GM12872 (cell line): Measurements from ENCODE around the gene ZMYND19.

Experiments used
- TF ChIP-seq, protein P1 (sequence below): IDR thresholded peaks from 3 replicates; pipeline ENCODE4 v1.5.1; 2011; ENCODE audit warnings: low read depth, mild to moderate bottlenecking, low read length, moderate library complexity; ENCODE audit not compliant: insufficient read depth

Gene ZMYND19

DNA sequence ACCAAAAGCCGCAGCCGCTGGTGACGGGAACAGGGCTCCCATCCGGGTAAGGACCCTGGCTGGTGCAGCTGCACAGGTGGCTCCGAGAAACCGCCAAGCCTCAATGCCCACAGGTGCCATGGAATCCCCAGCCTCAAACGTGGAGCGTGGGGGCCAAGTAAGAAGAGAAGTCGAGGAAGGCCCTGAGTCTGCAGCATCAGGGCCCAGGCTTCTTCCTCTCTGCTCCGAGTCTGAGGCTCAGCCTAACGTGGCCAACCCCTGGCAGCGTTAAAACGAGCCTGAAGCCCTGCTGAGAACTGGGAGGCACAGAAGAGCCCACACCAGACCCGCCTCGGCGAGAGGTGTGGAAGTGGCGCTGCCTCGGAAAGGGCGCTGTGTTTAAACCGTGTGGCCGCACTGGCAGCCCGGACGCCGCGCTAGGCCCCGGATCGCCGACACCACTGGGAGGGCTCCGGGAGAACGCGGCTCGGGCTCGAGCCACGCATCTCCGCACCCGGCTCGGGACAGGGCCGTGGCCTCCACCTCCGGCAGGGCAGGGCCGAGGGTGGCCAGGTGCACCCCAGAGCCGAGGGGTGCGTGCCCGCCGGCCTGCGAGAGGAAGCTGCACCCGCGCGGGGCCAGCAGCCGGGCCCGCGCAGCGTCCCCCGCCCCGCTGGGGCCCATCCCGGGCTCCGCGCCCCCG is 730 bp downstream of the ZMYND19 start:
- TF ChIP-seq, protein P1, sequence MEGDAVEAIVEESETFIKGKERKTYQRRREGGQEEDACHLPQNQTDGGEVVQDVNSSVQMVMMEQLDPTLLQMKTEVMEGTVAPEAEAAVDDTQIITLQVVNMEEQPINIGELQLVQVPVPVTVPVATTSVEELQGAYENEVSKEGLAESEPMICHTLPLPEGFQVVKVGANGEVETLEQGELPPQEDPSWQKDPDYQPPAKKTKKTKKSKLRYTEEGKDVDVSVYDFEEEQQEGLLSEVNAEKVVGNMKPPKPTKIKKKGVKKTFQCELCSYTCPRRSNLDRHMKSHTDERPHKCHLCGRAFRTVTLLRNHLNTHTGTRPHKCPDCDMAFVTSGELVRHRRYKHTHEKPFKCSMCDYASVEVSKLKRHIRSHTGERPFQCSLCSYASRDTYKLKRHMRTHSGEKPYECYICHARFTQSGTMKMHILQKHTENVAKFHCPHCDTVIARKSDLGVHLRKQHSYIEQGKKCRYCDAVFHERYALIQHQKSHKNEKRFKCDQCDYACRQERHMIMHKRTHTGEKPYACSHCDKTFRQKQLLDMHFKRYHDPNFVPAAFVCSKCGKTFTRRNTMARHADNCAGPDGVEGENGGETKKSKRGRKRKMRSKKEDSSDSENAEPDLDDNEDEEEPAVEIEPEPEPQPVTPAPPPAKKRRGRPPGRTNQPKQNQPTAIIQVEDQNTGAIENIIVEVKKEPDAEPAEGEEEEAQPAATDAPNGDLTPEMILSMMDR, result no peak

DNA sequence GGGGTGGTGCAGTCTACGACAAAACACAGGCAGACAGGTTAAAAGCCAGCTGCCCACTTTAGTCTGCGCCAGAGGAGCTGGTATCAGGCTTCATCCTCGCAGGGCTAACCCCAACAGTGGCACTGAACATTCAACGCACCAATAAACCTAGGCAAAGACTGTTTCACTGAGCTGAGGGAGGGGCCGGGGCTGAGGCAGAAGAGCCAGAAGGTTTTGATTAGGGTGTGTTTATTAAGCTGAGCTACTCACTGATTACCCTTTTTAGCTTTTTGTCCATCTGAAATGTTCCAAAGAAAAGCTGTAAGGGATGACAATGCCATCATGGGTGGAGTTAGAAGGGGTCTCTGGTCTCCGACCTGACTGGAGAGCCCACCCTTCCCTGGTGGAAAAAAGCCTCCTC is 1.4 kb downstream of the ZMYND19 start:
- TF ChIP-seq, protein P1, result no peak

DNA sequence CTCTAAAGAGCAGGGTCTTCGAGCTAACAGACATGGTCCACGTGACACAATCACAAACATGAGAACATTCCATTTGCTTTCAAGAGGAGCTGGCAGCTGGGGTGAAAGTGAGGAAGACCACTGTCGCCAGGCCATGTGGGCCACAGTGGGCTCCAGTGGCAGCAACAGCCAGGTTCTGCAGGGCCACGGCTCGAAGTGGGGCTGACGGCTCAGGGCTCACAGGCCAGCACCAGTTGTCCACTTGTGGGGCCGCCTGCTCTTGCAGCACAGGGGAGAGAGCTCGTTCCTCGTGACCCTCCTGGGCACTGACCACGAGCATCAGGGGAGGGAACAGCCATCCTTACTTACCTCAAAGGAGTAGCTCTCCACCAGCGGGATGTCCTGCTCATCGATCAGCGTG is 2.0 kb downstream of the ZMYND19 start:
- TF ChIP-seq, protein P1, result no peak

DNA sequence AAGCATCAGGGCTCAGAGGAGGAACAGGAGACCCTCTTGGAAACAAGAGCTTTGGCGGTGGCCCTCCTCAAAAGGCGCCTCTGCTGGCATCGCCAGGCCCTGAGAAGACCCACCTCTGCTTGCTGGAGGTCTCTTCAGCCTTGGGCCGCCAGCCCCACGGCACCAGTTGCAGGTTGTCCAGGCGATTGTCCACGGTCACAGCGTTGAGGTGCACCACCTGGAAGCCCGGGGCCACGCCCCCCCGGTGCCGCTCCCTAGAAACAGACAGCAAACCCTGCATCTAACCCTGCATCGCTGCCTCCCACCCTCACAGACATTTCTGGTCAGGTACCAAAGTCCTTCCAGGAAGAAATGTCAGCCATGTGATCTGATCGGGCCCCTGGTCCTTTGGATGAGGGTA is 3.5 kb downstream of the ZMYND19 start:
- TF ChIP-seq, protein P1, result no peak

DNA sequence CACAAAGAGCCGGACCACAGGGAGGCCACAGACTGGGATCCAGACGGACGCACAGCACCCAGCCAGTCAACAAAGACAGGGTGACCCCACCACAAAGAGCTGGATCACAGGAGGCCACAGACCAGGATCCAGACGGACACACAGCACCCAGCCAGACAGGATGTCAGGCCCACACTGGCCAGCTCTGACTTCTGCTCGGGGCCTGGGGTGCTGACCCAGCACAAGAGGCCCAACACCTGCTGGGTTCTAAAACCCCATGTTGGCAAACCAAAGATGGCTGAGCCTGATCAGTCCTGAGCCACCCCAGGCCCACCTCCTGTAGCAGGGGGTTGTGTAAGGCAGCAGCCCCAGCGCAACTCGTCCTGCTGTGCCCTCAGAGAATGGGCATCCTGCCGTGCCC is 6.4 kb downstream of the ZMYND19 start:
- TF ChIP-seq, protein P1, result no peak

DNA sequence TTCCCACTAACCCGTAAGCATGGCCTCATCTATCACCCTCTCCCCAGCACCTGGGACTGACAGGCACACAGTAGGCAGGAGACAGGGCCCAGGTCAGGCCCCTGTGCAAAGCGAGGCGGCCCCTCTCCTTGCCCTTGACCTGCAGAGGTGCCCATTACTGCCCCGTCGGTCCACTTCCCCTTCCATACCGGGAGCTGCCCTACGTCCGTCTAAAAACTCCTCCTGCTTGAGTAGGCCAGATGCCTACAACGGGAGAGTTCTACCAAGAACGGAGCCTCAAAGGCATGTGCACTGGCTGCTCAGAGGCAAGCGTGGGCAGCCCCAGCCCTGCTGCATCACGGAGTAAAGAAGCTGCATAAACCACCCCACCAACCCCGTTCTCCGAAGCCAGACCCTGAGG is 7.0 kb downstream of the ZMYND19 start:
- TF ChIP-seq, protein P1, result no peak

DNA sequence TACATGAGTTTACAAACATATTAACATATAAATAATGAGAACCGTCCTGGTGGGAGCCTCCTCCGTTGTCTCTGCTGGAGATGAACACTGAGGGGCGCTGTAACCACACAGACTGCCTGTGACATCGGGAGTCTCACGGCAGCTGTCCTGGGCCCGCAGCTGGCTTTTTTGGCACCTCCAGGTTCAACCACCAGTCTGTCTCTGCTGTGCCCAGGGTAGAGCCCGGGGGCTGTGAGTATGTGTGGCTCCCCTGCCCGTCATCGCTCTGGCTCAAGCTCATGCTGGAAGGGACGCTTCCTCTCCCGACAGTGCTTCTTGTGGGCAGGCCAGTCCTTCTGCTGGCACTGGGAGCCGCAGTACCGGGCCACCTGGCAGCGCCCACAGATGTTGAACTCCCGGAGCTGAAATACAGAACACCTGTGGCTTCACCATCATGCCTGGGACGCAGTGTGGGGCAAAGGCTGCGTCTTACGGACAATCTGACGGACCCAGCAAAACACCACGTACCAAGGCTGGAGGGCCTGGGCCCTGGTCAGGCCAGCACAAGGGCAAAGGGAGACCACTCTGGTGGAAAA is 7.9 kb downstream of the ZMYND19 start:
- TF ChIP-seq, protein P1, result peak; percentile 33; the same call in 2 of the 3 replicates
